GM19238 (cell line): ENCODE results near the gene MUC12.
"Not testable (repeated sequence)": the region's sequence is repeated elsewhere in the genome, so short reads cannot be mapped to it uniquely, and the experiment has no call there.

ENCODE experiments used
- DNase-seq: peaks from one replicate; pipeline ENCODE4 v3.0.0; 2011; ENCODE audit warnings: low spot score; ENCODE audit not compliant: insufficient read length

MUC12 gene

DNA sequence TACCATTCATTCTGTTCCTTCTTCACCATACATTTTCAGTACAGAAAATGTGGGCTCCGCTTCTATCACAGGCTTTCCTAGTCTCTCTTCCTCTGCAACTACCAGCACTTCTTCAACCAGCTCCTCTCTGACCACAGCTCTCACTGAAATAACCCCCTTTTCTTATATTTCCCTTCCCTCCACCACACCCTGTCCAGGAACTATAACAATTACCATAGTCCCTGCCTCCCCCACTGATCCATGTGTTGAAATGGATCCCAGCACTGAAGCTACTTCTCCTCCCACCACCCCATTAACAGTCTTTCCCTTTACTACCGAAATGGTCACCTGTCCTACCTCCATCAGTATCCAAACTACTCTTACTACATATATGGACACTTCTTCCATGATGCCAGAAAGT is 9.5 kb upstream of the MUC12 start:
- DNase-seq = no peak

DNA sequence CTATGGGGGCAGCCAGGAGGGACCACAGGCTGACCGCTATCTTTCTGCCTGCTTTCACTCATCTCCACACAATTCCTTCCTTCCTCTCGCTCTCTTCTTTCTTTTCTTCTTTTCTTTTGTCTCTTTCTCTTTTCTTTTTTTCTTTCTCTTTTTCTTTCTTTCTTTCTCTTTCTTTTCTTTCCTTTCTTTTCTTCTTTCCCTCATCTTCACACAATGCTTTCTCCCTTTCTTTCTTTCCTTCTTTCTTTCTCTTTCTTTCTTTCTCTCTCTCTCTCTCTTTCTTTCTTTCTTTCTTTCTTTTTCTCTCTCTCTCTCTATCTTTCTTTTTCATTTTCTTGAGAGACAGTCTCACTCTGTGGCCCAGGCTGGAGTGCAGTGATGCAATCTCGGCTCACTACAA is 6.8 kb upstream of the MUC12 start:
- DNase-seq = no peak

DNA sequence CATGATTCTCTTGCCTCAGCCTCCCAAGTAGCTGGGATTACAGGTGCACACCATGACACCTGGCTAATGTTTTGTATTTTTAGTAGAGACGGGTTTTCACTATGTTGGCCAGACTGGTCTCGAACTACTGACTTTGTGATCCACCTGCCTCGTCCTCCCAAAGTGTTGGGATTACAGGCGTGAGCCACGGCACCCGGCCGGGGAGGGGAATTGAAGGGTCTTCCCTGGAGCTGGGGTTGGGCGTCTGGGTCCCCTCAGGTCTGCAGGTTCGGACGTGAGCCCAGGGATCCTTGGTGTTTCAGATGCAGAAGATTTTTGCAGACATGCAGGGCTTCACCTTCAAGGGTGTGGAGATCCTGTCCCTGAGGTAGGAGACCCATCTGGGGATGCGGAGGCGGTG is 6.0 kb upstream of the MUC12 start:
- no peak for DNase-seq

DNA sequence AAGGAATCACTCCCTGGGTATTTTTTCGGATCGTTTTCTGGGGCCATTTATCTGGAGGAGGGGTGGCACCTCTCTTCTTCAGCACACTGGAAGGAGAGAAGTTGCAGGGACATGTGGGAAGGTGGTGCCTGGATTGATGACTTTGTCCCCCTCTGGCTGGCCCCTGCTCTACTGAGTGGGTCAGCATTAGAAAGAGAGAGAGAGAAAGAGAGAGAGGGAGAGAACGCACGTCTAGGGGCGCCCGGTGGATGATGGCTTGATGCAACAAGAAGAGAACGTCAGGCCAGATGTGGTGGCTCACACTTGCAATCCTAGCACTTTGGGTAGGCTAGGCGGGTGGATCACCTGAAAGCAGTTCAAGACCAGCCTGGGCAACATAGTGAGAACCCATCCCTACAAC is 5.5 kb upstream of the MUC12 start:
- no peak for DNase-seq

DNA sequence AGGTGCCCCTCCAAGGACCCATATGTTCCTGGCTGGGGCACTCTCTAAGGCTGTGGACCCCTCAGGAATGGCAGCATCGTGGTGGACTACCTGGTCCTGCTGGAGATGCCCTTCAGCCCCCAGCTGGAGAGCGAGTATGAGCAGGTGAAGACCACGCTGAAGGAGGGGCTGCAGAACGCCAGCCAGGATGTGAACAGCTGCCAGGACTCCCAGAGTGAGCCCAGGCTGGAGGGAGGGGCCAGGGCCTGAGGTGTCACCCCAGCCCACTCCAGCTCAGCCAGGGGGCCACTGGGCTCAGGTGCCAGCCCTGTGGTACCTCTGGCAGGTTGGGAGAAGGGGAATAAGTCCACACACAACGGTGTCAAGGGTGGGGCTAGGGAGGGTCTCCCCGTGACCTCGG is 4.7 kb upstream of the MUC12 start:
- DNase-seq = no peak

DNA sequence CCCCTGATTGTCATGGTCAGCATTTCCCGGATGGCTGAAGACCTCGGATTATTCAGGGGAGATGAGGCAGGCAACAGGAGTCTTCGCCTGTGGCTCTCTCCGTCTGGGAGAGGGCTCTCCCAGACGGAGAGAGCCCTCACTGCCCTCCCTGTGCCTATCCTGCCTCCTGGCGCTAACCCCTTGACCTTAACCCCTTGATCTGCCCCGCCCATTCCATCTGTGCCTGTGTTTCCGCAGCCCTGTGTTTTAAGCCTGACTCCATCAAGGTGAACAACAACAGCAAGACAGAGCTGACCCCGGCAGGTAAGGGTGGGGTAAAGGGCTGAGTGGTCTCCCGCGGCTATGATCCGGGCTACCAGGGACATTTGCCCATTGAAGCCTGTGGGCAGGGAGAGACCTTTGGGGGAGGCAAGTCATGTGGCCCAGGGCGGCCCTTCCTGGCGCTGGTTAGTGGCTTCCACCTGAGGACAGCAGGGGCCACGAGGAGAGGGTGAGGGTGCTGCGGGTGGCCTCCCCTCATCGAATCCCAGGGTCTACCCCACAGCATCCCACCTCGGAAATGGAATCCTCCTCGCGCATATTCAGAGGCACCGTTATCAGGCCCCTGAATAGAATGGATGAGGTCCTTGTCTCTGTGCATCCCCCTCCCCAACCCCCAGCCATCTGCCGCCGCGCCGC is 4.2 kb upstream of the MUC12 start:
- no peak for DNase-seq

DNA sequence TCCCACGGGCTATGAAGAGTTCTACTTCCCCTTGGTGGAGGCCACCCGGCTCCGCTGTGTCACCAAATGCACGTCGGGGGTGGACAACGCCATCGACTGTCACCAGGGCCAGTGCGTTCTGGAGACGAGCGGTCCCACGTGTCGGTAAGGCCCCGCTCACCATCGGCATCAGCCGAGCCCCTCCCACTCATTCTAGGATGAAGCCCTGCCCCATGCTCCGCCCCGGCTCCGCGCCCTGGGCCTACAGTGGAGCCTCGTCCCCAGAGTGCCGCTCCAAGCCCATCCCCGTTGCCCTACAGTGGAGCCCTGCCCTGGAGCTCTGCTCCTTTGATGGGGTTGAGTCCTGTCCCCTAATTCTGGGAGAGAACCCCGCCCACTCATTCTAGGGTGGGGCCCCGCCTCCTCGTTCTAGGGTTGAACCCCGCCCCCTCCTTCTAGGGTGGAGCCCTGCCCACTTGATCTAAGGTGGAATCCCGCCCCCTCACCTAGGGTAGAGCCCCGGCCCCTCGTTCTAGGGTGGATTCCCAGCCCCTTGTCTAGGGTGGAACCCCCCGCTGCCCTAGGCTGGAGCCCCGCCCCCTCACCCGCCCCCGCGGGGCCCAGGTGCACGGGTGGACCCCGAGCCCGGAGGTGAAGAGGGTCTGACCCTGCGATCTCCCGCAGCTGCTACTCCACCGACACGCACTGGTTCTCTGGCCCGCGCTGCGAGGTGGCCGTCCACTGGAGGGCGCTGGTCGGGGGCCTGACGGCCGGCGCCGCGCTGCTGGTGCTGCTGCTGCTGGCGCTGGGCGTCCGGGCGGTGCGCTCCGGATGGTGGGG is 3.4 kb upstream of the MUC12 start:
- peak; percentile 91 for DNase-seq

DNA sequence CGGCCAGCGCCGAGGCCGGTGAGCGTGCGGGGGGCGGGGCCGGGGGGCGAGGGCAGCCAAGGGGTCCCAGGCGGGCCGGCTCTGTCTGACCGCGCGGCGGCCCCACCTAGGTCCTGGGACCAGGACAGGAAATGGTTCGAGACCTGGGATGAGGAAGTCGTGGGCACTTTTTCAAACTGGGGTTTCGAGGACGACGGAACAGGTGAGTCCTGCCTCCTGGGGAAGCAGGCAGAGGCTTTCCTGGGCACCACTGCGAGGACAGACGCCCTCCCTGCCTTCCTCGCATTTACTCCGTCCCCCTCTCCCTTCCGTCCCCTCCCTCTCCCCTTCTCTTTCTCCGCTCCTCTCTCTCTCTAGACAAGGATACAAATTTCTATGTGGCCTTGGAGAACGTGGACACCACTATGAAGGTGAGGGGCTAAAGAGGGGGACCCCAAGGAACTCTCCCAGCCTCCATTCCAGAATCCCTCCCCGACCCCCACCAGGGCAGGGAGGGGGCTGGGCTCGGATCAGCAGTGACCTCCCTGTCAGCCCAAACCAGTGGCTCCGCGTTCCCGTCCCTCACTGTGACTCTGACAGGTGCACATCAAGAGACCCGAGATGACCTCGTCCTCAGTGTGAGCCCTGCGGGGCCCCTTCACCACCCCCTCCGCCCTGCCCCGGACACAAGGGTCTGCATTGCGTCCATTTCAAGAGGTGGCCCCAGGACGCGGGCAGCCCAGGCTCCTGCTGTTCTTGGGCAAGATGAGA is 2.6 kb upstream of the MUC12 start:
- DNase-seq = no peak

DNA sequence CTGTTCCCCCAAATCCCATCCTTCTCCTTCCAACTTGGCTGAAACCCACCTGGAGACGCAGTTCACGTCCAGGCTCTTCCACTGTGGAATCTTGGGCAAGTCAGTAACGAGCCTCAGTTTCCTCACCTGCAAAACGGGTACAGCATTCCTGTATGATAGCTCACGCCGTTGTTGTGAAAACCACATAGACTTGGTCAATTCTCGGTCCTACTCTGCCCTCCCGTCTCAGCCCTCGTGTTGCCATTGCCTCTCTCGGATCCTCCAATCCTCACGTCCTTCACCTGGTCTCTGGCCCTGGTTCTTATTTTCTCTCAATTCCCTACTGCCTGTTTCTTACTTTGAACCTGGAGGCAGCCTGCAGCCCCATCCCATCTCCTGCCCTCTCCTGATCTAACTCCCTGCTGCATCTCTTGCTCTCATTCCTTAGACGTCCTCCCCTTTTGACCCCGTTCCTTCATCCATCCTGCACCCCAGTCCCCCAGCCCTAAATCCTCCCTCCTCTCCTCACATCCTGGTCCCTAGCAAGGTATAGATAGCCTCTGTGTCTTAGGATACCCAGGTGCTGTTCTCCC is 2.0 kb upstream of the MUC12 start:
- DNase-seq = no peak

DNA sequence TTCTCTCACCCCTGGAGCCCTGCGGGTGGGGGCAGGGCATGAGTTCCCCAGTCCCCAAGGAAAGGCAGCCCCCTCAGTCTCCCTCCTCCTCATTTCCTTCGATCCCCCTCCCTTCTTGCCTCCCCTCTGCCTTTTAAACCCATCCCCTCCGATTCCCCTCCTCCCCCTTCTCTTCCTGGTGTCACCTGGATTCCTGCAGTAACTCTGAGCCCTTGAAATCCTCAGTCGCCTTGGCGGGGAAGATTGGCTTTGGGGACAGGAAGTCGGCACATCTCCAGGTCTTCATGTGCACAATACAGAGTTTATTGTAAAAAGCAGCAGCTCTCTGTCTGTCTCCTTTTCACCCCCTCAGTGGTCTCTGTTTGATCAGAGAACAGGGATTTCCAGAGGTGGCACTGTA is 1.3 kb upstream of the MUC12 start:
- no peak for DNase-seq

DNA sequence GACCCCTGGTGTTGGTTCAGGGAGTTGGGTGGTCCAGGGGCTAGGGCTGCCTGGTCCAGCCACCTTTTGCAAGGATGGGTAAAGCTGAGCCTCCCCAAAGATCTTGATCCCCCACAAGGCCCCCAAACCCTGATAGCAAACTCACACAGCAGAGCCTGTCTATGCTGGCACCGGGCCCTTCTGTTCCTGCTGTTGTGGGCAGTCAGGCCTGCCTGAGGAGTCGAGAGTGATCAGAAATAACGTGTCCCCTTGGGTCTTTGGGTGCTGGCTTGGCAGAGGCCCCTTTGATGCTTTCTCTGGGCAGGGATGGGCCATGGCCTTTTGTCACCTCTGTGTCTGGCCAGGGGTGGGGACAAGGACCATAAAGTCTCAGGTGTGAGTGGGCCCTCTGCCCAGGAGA is 715 bp upstream of the MUC12 start:
- DNase-seq = no peak

DNA sequence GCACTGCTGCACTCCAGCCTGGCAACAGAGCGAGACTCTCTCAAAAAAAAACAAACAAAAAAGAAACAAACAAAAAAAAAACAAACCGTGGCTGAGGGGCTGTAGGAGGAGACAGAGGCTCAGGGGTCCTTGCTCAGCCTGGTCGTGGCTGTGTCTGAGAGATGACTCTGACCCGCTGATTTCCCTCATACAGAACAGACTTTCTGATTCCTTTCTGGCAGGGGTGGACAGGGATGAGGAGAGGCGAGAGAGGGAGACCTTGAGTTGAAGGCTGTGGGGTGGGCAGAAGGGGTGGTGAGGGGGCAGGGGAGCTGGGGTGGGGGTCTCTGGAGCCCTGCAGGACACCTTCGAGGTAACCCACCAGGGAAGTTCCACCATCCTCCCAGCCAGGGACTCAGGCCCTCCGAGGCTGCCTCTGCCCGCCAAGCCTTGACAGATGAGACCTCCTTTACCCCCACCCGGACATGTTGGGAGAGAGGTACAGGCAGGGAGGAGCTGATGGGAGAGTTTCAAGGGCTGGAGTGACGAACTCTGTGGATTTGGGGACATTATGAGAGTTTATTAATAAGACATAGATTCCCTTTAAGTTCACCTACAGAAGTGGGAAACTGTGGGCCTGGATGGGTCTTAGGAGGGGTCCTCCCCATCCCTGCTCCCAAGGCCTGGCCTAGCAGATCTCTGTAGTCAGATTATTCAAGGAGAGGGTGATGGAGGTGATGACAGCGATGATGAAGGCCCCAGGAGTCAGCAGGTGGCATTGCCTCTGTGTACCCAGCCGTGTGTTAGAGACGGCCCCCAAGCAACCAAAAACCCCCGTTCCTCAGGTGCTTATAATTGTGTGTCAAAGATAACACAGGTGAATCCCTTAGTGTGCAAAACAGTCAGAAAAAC is 2.0 kb downstream of the MUC12 start:
- DNase-seq = no peak

DNA sequence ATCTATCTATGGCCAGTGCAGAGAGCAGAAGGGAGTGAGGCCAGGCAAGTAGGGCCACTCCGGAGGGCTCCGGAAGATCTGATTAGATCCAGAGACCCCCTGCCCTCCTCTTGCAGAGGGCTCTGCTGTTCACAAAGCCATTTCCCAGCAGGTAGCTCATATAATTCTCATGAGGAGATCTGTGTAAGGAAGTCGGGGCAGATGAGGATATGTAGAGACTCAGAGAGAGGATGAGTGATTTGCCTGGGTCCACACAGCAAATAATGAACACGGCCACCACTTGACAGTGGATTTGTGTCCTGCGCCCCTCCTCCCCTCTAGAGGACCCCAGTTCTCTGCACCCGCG is 2.6 kb downstream of the MUC12 start:
- no peak for DNase-seq

DNA sequence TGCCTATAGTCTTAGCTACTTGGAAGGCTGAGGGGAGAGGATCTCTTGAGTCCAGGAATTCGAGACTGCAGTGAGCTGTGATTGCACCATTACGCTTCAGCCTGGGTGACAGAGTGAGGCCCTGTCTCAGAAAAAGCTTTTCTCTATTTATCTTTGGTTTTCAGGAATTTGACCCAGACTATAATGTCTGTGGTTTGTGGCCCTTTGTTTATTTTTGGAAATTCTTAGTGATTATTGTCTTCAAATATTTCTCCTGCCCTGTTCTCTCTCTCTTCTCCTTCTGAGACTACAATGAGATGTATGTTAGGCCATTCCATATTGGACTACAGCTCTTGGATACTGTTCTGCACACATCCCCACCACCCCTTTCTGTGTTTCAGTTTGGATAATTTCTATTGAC is 4.7 kb downstream of the MUC12 start:
- no peak for DNase-seq

DNA sequence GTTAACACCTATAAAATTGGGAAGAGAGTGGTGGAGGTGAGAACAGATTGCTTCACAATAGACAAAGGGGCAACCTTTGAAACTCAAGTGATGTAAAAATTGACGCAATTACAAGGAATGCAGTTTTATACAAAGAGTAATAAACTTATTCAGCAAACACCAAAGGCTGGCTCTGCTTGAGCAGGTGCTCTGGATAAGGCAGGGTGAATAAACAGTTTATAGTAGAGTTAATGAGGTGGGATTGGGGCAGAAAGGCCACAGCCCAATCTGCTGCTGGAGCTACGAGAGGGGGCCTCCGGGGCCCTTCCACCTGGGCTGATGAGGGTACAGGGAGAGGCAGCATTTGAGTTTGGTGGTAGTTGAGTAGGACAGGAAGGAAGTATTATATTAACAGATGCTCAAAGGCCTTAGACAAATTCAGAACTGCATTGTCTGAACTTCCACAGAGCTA is 6.0 kb downstream of the MUC12 start:
- no peak for DNase-seq

DNA sequence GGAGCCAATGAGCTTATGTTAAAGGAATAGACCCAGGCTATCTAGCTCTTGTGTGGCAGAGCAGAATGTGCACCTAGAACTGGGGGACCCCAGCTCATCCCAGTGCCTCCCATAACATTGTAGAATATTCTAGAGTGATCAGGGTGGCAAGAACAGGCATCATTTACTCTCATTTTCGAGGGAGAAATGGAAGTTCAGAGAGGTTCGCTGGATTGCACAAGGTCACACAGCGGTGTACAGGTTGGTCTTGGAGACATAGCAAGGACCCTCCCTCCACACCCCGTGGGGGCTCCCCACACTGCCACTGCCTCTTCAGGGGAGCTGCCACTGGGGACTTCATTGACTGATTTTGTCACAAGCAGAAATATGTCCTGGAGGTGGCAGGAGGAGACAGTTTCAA is 8.9 kb downstream of the MUC12 start:
- DNase-seq = no peak

DNA sequence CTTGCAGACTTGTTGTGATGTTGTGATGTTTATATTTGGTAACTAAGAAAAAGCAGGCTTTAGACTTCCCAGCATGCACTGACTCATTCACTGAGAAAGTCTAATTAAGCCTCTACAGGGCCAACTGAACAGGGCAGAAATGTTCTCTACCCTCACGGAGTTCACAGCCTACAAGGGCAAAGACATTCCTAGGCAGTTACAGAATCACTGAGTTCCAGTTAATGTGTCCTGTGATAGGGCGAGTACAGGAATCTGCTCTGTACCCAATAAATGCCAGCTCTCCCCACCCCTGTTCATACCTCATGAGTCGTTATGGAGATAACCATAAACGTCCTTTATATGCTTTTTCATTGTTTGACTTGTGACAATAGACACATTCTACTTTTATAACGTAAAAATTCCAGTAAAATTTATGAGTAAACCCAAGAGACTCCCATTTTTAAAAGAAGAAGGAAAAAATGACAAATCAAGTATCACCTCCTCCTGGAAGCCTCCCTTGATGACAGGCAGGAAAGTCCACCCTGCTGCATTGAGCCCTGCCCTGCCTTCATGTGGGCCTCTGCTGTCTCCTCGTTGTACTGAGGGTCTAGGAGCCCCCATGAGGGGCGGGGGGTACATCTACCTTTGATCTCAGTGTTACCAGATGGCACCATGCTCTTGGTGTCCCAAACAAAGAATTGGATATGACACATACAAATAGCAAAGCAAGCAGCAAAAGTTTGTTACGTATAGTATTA is 14.3 kb downstream of the MUC12 start:
- no peak for DNase-seq

DNA sequence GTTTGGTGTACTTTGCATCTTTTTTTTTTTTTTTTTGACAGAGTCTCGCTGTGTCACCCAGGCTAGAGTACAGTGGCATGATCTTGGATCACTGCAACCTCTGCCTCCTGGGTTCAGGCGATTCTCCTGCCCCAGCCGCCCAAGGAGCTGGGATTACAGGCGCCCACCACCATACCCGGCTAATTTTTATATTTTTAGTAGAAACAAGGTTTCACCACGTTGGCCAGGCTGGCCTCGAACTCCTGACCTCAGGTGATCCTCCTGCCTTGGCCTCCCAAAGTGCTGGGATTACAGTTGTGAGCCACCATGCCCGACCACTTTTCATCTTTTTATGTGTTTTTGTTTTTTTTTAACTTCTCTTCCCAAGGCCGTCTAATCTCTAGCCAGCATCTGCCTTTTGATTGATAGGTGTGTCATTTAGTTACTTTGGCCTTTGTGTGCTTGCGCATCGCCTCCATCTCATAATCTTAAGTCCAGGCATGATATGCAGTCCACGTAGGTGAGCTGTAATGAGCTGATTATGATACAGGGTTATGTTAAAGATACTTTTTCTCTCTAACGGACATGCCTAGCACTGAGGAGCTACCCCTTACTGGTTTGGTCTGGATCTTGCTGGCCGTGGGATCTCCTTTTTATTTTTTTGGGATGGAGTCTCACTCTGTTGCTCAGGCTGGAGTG is 15.0 kb downstream of the MUC12 start:
- DNase-seq = not testable (repeated sequence)

DNA sequence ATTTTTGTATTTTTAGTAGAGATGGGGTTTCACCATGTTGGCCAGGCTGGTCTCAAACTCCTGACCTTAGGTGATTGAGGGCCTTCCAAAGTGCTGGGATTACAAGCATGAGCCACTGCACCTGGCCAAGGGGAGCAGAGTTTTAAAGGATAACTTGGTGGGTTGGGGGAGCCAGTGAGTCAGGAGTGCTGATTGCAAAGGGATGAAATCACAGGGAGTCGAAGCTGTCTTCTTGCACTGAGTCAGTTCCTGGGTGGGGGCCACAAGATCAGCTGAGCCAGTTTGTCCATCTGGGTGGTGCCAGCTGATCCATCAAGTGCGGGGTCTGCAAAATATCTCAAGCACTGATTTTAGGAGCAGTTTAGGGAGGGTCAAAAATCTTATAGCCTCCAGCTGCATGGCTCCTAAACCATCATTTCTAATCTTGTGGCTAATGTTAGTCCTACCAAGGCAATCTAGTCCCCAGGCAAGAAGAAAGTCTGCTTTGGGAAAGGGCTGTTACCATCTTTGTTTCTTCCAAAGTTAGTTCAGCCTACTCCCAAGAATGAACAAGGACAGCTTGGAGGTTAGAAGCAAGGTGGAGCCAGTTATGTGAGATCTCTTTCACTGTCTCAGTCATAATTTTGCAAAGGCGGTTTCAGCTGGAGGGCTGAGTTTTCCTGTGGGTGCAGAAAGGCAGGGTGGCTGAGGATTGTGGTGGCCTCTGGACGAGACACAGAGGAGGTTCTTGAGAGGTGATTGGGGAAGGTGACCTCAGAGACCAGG is 15.8 kb downstream of the MUC12 start:
- DNase-seq = not testable (repeated sequence)
